DMS53 treated with DMSO at 0.1 percent for 48 hours (cell line): ENCODE results near the gene FAT2.
"Not testable (repeated sequence)": the region's sequence is repeated elsewhere in the genome, so short reads cannot be mapped to it uniquely, and the experiment has no call there.

Experiments
- DNase-seq: peaks from one replicate; lab custom pipeline; 2025; ENCODE audit not compliant: unreplicated experiment; lab: John Stamatoyannopoulos, UW

Gene FAT2

GRCh38 chr5:151581812-151582583 lies 9.1 kb downstream of the FAT2 start:
- DNase-seq = peak; percentile 9

GRCh38 chr5:151581347-151581746 lies 9.8 kb downstream of the FAT2 start:
- no peak for DNase-seq

- no peak for DNase-seq
Observed at GRCh38 chr5:151580858-151581257, 10.3 kb downstream of the FAT2 start.

GRCh38 chr5:151580239-151580638 lies 10.9 kb downstream of the FAT2 start:
- DNase-seq = no peak

GRCh38 chr5:151579146-151579545 lies 12.0 kb downstream of the FAT2 start:
- DNase-seq = not testable (repeated sequence)

GRCh38 chr5:151578326-151579025 lies 12.7 kb downstream of the FAT2 start:
- no peak for DNase-seq

GRCh38 chr5:151577566-151577965 lies 13.6 kb downstream of the FAT2 start:
- no peak for DNase-seq

- DNase-seq = no peak
Observed at GRCh38 chr5:151574444-151574996, 16.6 kb downstream of the FAT2 start.

GRCh38 chr5:151572657-151573368 lies 18.3 kb downstream of the FAT2 start:
- DNase-seq = no peak

GRCh38 chr5:151571270-151572173 lies 19.6 kb downstream of the FAT2 start:
- peak; percentile 29 for DNase-seq

GRCh38 chr5:151570512-151571269 lies 20.4 kb downstream of the FAT2 start:
- DNase-seq = peak; percentile 77

- peak; percentile 61 for DNase-seq
Observed at GRCh38 chr5:151570058-151570457, 21.1 kb downstream of the FAT2 start.

GRCh38 chr5:151569132-151570046 lies 21.7 kb downstream of the FAT2 start:
- no peak for DNase-seq

- DNase-seq = no peak
Observed at GRCh38 chr5:151568036-151568435, 23.1 kb downstream of the FAT2 start.

GRCh38 chr5:151565971-151566370 lies 25.2 kb downstream of the FAT2 start:
- no peak for DNase-seq

GRCh38 chr5:151562019-151562707 lies 29.0 kb downstream of the FAT2 start:
- no peak for DNase-seq

- DNase-seq = no peak
Observed at GRCh38 chr5:151557951-151558350, 33.2 kb downstream of the FAT2 start.

GRCh38 chr5:151557466-151557865 lies 33.7 kb downstream of the FAT2 start:
- DNase-seq = no peak
